Suprapubic skin (tissue), 4 donors: ENCODE data around the gene PDE11A.

Experiments used
- CTCF ChIP-seq, 2 donors: fragments of 200-600 bp in 1 of 2; fragments of 450-650 bp in 1 of 2; sonication (generic) in 1 of 2; IDR thresholded peaks; one replicate each; pipeline ENCODE4 v1.5.1; 2016 to 2019; ENCODE audit warnings: antibody characterized with exemption in 2 of 2, mild to moderate bottlenecking in 1 of 2, moderate library complexity in 1 of 2
- EP300 ChIP-seq: sonication (generic); formaldehyde crosslinking; IDR thresholded peaks from one replicate; pipeline ENCODE4 v1.6.1; 2017; ENCODE audit warnings: antibody characterized with exemption
- POLR2A ChIP-seq, 2 donors: fragments of 450-650 bp; IDR thresholded peaks; one replicate each; pipeline ENCODE4 v1.6.1; 2017; ENCODE audit warnings: antibody characterized with exemption in 2 of 2, mild to moderate bottlenecking in 2 of 2, moderate library complexity in 2 of 2
- POLR2AphosphoS5 ChIP-seq, 3 donors: sonication (generic); formaldehyde crosslinking; IDR thresholded peaks; one replicate each; pipeline ENCODE4 v1.6.1; 2017; ENCODE audit warnings: antibody characterized with exemption in 3 of 3

- TF ChIP-seq POLR2A (IDR thresholded peaks at IDR 0.05) (no peak), CTCF (IDR thresholded peaks at IDR 0.05) (no peak), EP300 (no peak), POLR2AphosphoS5 (IDR thresholded peaks at IDR 0.05) (no peak)
These were observed 404.0 kb downstream of the PDE11A start for GRCh38 chr2:177668617-177669016.
